MM.1S (cell line): ENCODE data around the gene TRPM2.

Source experiments
- EZH2 ChIP-seq: fragments of 300-600 bp; sonication (generic); optimal IDR thresholded peaks from 2 replicates; pipeline ENCODE3; 2017; ENCODE audit warnings: low read depth, mild to moderate bottlenecking, antibody characterized with exemption, low read length, mixed read lengths
- EZH2phosphoT487 ChIP-seq: fragments of 300-600 bp; sonication (generic); IDR thresholded peaks from 2 replicates; pipeline ENCODE4 v1.6.1; 2018; ENCODE audit warnings: antibody characterized with exemption, low read length
- TF ChIP-seq, protein P1 (sequence below): fragments of 300-600 bp; sonication (generic); IDR thresholded peaks from 2 replicates; pipeline ENCODE4 v1.5.1; 2016; ENCODE audit warnings: antibody characterized with exemption, low read length, mixed read lengths

DNA sequence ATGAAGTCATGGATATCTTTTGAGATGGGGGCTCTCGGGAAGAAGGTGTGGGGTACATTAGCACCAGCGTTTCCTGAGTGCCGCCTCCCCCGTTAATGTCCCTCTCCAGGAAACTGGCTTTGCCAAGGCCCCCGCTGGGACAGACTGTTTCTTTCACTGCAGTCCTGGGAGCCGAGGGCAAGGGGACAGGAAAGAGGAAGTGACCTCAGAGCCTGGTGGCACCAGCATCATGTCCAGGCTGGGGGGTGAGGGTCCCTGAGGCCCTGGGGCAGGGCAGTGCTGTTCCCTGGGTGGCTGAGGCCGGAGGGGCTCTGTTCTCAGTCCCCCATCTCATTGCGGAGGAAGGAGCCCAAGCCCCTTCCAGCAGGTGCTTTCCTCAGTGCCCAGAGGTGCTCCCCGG, 47.7 kb upstream of the TRPM2 start:
- TF ChIP-seq, protein P1, sequence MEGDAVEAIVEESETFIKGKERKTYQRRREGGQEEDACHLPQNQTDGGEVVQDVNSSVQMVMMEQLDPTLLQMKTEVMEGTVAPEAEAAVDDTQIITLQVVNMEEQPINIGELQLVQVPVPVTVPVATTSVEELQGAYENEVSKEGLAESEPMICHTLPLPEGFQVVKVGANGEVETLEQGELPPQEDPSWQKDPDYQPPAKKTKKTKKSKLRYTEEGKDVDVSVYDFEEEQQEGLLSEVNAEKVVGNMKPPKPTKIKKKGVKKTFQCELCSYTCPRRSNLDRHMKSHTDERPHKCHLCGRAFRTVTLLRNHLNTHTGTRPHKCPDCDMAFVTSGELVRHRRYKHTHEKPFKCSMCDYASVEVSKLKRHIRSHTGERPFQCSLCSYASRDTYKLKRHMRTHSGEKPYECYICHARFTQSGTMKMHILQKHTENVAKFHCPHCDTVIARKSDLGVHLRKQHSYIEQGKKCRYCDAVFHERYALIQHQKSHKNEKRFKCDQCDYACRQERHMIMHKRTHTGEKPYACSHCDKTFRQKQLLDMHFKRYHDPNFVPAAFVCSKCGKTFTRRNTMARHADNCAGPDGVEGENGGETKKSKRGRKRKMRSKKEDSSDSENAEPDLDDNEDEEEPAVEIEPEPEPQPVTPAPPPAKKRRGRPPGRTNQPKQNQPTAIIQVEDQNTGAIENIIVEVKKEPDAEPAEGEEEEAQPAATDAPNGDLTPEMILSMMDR = no peak
- TF ChIP-seq EZH2 = no peak
- no peak for TF ChIP-seq EZH2phosphoT487
